ENCODE data around the gene NPY. TPM values are rescaled to one million over a fixed set of nuclear protein-coding genes. Genes with fewer than 3 reads are reported as not detected.

NPY gene
- total and polyA plus RNA-seq, 9 donors: 4.6 to 29.4 (median 15.2) TPM

DNA sequence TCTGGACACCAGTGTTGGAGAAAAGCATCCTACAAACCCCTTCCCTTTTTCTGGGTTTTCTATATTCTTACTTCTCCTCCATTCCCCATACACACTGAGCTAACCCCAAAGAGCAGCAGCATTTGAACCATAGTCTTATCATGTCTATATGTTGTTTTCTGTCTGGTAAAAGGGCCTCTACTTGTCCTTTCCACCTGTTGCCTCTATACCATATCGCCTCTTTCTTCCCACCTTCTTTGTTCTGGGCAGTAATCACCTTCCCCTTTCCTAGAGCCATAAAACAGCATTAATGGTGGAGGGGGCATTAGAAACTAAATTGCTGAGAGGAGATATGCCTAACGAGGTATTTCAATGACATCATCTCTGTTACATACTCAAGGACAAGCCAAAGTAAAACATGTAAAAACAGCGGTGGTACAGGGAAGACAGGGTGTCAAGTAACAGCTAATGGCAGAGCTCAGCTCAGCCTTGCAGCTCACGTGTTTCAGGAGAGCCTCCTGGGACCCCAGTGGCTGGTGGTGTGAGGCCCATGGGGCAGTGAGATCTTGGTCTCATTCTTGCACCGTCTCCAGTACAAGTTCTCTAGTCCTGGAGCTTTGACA, 20.6 kb downstream of the NPY start:
- Histone ChIP-seq H3K9me3 (replicated peaks; ENCODE audit: control insufficient read depth, low read depth, low read length) (no peaks in the 10 kb centered on the region), H3K27me3 (ENCODE audit: control insufficient read depth, insufficient read depth, low read length) (no peaks in the 10 kb centered on the region), H3K27ac (ENCODE audit: low read length) (no peak overlapping the region), H3K36me3 (ENCODE audit: control insufficient read depth, insufficient read depth, low read length) (no peaks in the 10 kb centered on the region), H3K4me3 (ENCODE audit: low read length) (no peak overlapping the region), H3K4me1 (ENCODE audit: control insufficient read depth, insufficient read depth, low read length) (no peaks in the 10 kb centered on the region)
- no peak for DNase-seq
- 13% methylated on average over 2 of the region's 5 CpGs for WGBS (ENCODE audit: insufficient coverage)

DNA sequence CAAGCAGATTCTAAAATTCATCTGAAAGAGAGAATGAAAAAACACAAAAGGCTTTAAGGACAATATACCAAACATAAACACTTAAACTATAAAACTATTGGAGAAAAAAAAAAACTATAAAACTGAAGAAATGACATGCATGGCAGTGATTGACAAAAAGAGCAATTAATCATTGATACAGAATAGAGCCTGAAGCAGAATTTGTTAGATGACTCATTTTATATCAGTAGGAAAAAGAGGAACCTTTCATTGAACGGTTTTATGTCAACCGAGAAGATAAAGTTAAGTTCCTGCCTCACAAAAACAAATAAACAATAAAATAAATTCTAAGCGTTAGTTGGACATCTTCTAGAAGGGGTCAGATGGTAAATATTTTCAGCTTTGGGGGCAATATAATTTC, 23.3 kb downstream of the NPY start:
- DNase-seq: no peak
- H3K27me3 ChIP-seq (ENCODE audit: control insufficient read depth, insufficient read depth, low read length): no peaks in the 10 kb centered on the region
- H3K36me3 ChIP-seq (ENCODE audit: control insufficient read depth, insufficient read depth, low read length): no peaks in the 10 kb centered on the region
- no peaks in the 10 kb centered on the region for H3K9me3 ChIP-seq (replicated peaks; ENCODE audit: control insufficient read depth, low read depth, low read length)
- WGBS (ENCODE audit: insufficient coverage): no CpG with 5 or more reads among the region's 3 CpGs
- H3K4me1 ChIP-seq (ENCODE audit: control insufficient read depth, insufficient read depth, low read length): no peaks in the 10 kb centered on the region
- no peak overlapping the region for H3K4me3 ChIP-seq (ENCODE audit: low read length)
- no peak overlapping the region for H3K27ac ChIP-seq (ENCODE audit: low read length)

DNA sequence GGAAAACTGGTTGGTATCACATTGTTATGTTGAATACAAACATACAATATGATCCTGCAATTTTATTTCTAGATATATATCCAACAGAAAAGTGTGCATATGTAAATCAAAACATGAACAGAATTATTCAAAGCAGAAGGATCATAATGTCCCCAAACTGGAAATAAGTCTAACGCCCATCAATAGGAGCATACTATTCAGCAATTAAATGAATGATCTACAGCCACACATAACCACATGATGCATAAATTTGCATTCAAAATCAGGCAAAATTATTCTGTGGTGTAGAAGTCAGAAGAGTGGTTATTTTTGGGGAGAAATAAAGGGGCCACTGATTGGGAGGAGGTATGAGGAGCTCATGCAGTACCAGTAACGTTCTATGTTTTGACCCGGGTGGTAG, 28.6 kb downstream of the NPY start:
- no CpG with 5 or more reads among the region's 3 CpGs for WGBS (ENCODE audit: insufficient coverage)
- no peaks in the 10 kb centered on the region for H3K36me3 ChIP-seq (ENCODE audit: control insufficient read depth, insufficient read depth, low read length)

DNA sequence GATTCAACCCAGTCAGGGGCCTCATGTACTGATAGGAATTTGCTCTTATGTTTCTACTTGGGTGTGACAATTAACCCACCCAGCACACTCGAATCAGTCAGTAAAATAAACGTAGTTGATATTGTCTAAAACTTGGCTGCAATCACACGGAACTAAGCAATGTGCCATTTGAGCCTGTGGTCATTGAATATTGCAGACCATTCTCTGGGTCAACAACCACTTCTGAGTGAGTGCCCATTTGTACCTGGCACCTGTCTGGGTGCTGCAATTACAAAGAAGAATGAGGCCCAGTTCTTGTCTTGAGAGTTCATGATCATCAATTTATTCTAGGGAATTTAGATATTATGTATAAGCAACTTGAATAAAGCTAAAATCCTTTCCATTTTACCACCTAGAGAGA, 29.8 kb downstream of the NPY start:
- DNase-seq: no peak
- Histone ChIP-seq H3K36me3 (ENCODE audit: control insufficient read depth, insufficient read depth, low read length) (no peaks in the 10 kb centered on the region), H3K4me3 (ENCODE audit: low read length) (no peak overlapping the region), H3K27me3 (ENCODE audit: control insufficient read depth, insufficient read depth, low read length) (no peaks in the 10 kb centered on the region), H3K27ac (ENCODE audit: low read length) (no peak overlapping the region), H3K4me1 (ENCODE audit: control insufficient read depth, insufficient read depth, low read length) (no peaks in the 10 kb centered on the region), H3K9me3 (replicated peaks; ENCODE audit: control insufficient read depth, low read depth, low read length) (no peaks in the 10 kb centered on the region)
- 71% methylated on average over 1 of the region's 3 CpGs for WGBS (ENCODE audit: insufficient coverage)

More for the DNA sequence above, 28.6 kb downstream of the NPY start:
- no peaks in the 10 kb centered on the region for H3K4me1 ChIP-seq (ENCODE audit: control insufficient read depth, insufficient read depth, low read length)
- no peak overlapping the region for H3K4me3 ChIP-seq (ENCODE audit: low read length)
- H3K27ac ChIP-seq (ENCODE audit: low read length): no peak overlapping the region
- H3K27me3 ChIP-seq (ENCODE audit: control insufficient read depth, insufficient read depth, low read length): no peaks in the 10 kb centered on the region
- H3K9me3 ChIP-seq (replicated peaks; ENCODE audit: control insufficient read depth, low read depth, low read length): no peaks in the 10 kb centered on the region
- no peak for DNase-seq

DNA sequence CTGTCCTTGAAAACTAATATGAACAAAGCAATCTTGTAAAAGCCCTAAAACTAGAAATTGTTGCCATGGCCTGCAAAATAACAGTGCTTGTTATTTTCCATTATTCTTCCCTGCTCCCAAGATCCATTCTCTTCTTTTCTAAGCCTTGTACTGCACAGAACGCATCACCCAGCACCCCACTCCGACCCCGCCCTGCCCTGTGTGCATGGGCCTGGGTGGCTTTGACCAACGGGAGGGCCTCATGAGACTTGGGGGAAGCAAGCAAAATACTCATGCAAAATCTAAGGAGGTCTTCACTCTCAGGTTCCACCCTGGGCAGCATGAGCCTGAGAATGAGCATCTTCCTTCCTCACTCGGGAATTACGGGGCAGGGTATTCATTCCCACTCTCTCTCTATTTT, 32.4 kb downstream of the NPY start:
- Histone ChIP-seq H3K4me3 (ENCODE audit: low read length) (no peak overlapping the region), H3K36me3 (ENCODE audit: control insufficient read depth, insufficient read depth, low read length) (no peaks in the 10 kb centered on the region), H3K9me3 (replicated peaks; ENCODE audit: control insufficient read depth, low read depth, low read length) (no peaks in the 10 kb centered on the region), H3K4me1 (ENCODE audit: control insufficient read depth, insufficient read depth, low read length) (no peaks in the 10 kb centered on the region), H3K27me3 (ENCODE audit: control insufficient read depth, insufficient read depth, low read length) (no peaks in the 10 kb centered on the region), H3K27ac (ENCODE audit: low read length) (no peak overlapping the region)
- DNase-seq: no peak
- 80% methylated on average over 4 of the region's 6 CpGs for WGBS (ENCODE audit: insufficient coverage)

DNA sequence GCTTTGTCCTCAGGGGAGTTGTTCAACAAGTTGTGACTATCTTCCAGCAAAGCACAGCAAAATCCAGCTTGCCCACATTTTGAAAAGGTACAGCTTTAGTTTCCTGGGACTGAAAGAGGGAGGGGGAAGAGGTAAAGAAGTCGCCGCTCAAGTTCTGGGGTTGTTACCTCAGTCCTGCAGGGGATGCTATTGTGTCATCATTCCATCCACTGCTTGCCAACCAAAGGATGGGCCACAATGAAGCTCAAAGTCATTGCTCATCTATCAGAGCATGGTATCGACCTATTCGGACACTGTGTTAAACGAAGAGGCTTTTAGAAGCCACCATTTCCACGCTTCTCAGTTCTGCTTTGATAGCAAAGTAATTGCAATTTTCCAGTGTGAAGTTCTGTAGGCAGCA, 34.3 kb downstream of the NPY start:
- Histone ChIP-seq H3K27me3 (ENCODE audit: control insufficient read depth, insufficient read depth, low read length) (no peaks in the 10 kb centered on the region), H3K4me1 (ENCODE audit: control insufficient read depth, insufficient read depth, low read length) (no peaks in the 10 kb centered on the region), H3K9me3 (replicated peaks; ENCODE audit: control insufficient read depth, low read depth, low read length) (no peaks in the 10 kb centered on the region), H3K36me3 (ENCODE audit: control insufficient read depth, insufficient read depth, low read length) (no peaks in the 10 kb centered on the region), H3K27ac (ENCODE audit: low read length) (no peak overlapping the region), H3K4me3 (ENCODE audit: low read length) (no peak overlapping the region)
- 80% methylated on average over 3 of the region's 6 CpGs for WGBS (ENCODE audit: insufficient coverage)
- no peak for DNase-seq

DNA sequence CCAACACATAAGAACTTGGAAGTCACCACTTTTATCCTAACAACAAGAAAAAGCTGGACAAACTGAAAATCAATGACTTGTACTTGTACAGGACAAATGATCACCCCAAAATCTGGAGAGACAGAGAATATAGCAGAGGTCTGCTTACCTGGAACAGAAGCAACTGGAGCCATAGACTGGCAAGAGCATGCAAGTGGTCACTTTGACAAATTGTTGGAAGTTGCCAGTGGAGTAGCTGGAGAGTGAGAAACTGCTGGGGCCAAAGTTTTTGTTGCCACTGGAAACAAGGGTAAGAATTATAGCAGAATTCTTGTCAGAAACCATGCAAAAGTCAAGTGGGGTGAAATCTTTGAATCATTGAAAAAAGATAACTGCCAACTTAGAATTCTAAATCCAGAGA, 35.2 kb downstream of the NPY start:
- Histone ChIP-seq H3K9me3 (replicated peaks; ENCODE audit: control insufficient read depth, low read depth, low read length) (no peaks in the 10 kb centered on the region), H3K4me3 (ENCODE audit: low read length) (no peak overlapping the region), H3K27me3 (ENCODE audit: control insufficient read depth, insufficient read depth, low read length) (no peaks in the 10 kb centered on the region), H3K36me3 (ENCODE audit: control insufficient read depth, insufficient read depth, low read length) (no peaks in the 10 kb centered on the region), H3K27ac (ENCODE audit: low read length) (no peak overlapping the region), H3K4me1 (ENCODE audit: control insufficient read depth, insufficient read depth, low read length) (no peaks in the 10 kb centered on the region)
- no peak for DNase-seq

DNA sequence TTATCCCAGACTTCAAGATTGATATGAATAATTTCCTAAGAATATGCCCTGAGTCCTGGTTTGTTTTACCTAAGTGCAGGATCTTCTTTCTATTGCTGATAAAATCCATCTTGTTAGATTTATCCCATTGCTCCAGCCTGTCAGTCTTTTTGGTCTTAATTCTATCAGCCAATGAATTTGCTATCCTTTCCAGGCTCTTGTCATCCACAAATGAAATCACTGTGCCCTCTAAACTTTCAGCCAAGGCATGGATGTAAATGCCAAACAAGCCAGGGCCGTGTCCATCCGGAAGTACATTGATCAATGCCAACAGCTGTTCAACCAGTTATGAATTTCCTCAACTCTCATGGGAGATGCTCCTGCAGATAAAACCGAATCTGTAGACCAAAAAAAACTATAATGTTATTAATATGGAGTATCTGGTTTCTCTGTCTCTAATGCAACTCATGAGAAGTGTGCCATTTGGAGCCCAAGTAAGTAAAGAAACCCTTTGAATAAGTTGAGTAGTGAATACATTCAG, 40.0 kb downstream of the NPY start:
- WGBS (ENCODE audit: insufficient coverage): 43% methylated on average over 1 of the region's 3 CpGs
- Histone ChIP-seq H3K4me3 (ENCODE audit: low read length) (no peak overlapping the region), H3K9me3 (replicated peaks; ENCODE audit: control insufficient read depth, low read depth, low read length) (no peaks in the 10 kb centered on the region), H3K4me1 (ENCODE audit: control insufficient read depth, insufficient read depth, low read length) (no peaks in the 10 kb centered on the region), H3K27ac (ENCODE audit: low read length) (no peak overlapping the region), H3K36me3 (ENCODE audit: control insufficient read depth, insufficient read depth, low read length) (no peaks in the 10 kb centered on the region), H3K27me3 (ENCODE audit: control insufficient read depth, insufficient read depth, low read length) (no peaks in the 10 kb centered on the region)
- peak; percentile 43 for DNase-seq

DNA sequence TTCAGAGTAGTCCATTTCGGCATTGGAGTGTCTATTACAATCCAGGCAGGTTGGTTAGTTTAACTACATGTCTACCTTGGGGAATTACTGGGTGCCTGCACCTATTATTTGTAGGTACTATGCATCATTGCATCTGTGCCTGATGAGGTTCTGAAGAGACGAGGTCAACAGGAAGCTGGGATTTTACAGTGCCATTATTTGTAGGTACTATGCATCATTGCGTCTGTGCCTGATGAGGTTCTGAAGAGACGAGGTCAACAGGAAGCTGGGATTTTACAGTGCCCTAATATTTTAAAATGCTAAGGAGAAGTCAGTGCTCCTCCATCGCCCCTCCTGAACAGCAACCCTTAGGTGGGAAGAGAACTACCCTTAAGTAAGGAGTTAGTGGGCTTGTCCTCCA, 41.7 kb downstream of the NPY start:
- no peak overlapping the region for H3K4me3 ChIP-seq (ENCODE audit: low read length)
- no peak overlapping the region for H3K27ac ChIP-seq (ENCODE audit: low read length)
- no peaks in the 10 kb centered on the region for H3K4me1 ChIP-seq (ENCODE audit: control insufficient read depth, insufficient read depth, low read length)
- no peak for DNase-seq
- H3K36me3 ChIP-seq (ENCODE audit: control insufficient read depth, insufficient read depth, low read length): no peaks in the 10 kb centered on the region
- no peaks in the 10 kb centered on the region for H3K27me3 ChIP-seq (ENCODE audit: control insufficient read depth, insufficient read depth, low read length)
- H3K9me3 ChIP-seq (replicated peaks; ENCODE audit: control insufficient read depth, low read depth, low read length): no peaks in the 10 kb centered on the region
- WGBS (ENCODE audit: insufficient coverage): 43% methylated on average over 1 of the region's 5 CpGs

DNA sequence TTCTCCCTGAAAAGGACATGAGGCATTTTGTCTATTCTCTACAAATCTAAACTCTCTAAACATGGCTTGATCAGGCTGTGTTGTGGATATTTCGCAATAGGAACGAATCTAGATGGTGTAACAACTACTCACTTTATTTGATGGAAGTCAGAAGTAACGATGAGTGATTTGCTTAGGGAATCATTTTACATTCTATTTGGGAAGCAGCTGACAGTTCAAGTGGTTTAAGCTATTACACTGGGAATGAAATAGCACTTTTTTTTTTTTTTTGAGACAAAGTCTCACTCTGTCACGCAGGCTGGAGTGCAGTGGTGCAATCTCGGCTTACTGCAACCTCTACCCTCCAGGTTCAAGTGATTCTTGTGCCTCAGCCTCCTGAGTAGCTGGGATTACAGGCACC, 44.1 kb downstream of the NPY start:
- no CpG with 5 or more reads among the region's 5 CpGs for WGBS (ENCODE audit: insufficient coverage)
- Histone ChIP-seq H3K27me3 (ENCODE audit: control insufficient read depth, insufficient read depth, low read length) (no peaks in the 10 kb centered on the region), H3K4me3 (ENCODE audit: low read length) (no peak overlapping the region), H3K4me1 (ENCODE audit: control insufficient read depth, insufficient read depth, low read length) (no peaks in the 10 kb centered on the region), H3K27ac (ENCODE audit: low read length) (no peak overlapping the region), H3K36me3 (ENCODE audit: control insufficient read depth, insufficient read depth, low read length) (no peaks in the 10 kb centered on the region), H3K9me3 (replicated peaks; ENCODE audit: control insufficient read depth, low read depth, low read length) (no peaks in the 10 kb centered on the region)
- DNase-seq: no peak

DNA sequence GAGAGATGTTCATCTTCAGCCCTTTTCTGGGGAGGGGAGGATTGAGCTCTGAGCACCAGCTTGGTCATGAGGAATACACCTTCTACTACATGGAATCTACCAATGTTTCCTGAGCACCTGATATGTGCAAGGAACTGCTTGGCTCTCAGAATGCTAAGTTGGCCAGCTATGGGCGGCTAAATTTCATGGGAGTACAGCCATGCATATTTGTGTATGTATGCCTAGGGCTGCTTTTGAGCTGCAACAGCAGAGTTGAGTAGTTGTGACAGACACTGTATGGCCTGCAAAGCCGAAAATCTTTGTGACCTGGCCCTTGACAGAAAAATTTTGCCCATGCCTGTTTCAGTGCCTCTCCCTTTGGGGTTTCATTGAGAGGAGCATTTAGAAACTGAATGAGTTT, 44.9 kb downstream of the NPY start:
- WGBS (ENCODE audit: insufficient coverage): 78% methylated on average over 2 of the region's 2 CpGs
- no peak for DNase-seq
- Histone ChIP-seq H3K9me3 (replicated peaks; ENCODE audit: control insufficient read depth, low read depth, low read length) (no peaks in the 10 kb centered on the region), H3K4me1 (ENCODE audit: control insufficient read depth, insufficient read depth, low read length) (no peaks in the 10 kb centered on the region), H3K36me3 (ENCODE audit: control insufficient read depth, insufficient read depth, low read length) (no peaks in the 10 kb centered on the region), H3K27ac (ENCODE audit: low read length) (no peak overlapping the region), H3K27me3 (ENCODE audit: control insufficient read depth, insufficient read depth, low read length) (no peaks in the 10 kb centered on the region), H3K4me3 (ENCODE audit: low read length) (no peak overlapping the region)

Data from muscle of leg (tissue), 11 donors.